ENCODE data around the gene CWC25. TPM values are rescaled to one million over a fixed set of nuclear protein-coding genes. Genes with fewer than 3 reads are reported as not detected.
A peak's percentile ranks its signal among the peaks of the same experiment; 100 is the strongest.

The CWC25 gene
- polyA plus RNA-seq, 1 experiment: 15.3 TPM

DNA sequence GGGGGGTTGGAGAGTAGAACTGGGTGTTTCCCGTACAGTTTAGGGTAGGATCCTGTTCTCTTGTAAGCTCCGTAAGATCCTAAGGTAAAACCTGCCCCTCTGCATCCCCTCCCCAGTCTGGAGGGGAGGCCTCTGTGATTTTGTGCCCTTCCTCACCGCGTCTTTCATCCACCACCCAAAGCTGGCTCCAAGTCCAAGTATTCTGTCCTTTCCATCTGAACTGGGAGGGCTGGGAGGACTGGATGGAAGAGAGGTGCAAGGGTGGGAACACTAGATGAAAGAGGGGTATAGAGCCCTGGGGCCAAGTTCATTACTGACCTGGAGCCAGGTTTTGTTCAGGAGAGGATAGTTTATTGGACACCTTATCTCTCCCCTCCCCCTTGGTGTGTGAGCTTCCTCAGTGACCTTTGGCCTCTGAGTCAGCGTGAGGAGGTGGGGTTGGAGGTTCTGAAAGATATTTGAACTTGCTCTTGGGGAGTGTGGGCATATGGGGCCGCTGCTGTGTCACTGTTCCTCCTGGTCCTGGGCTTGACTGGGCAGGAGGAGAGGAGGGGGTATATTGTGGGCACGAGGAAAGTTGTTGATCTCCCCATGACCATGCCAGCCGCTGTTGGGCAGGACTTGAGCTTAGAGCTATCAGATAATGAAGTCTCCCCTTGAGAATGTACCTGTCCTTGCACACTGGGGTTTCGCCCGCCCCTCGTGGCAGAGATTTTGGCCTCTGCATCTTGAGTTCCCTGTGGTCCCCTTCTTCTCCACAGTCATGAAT is 46.3 kb upstream of the CWC25 start:
- ChIA-PET CTCF (interaction anchor here (0.5 kb wide), 1 partner anchor 26 kb away, joined by 4 read pairs; no protein-coding TSS in a partner anchor), POLR2A (interaction anchor here (0.8 to 6.5 kb wide), 9 partner anchors 8 to 282 kb away, joined by 3 to 74 read pairs (median 5); partner anchors contain the start of genes LASP1NB, PIP4K2B and RPL23)
- no peaks in the 10 kb centered on the region for H3K27me3 ChIP-seq (ENCODE audit: control insufficient read depth, insufficient read depth, low read length)
- no peak for DNase-seq (ENCODE audit: low read depth, low spot score)
- H3K4me3 ChIP-seq (ENCODE audit: low read depth, low read length): peak overlapping the region; percentile 98
- H3K27ac ChIP-seq (ENCODE audit: low read depth, low read length): peak overlapping the region; percentile 47
- TF ChIP-seq, protein P1, sequence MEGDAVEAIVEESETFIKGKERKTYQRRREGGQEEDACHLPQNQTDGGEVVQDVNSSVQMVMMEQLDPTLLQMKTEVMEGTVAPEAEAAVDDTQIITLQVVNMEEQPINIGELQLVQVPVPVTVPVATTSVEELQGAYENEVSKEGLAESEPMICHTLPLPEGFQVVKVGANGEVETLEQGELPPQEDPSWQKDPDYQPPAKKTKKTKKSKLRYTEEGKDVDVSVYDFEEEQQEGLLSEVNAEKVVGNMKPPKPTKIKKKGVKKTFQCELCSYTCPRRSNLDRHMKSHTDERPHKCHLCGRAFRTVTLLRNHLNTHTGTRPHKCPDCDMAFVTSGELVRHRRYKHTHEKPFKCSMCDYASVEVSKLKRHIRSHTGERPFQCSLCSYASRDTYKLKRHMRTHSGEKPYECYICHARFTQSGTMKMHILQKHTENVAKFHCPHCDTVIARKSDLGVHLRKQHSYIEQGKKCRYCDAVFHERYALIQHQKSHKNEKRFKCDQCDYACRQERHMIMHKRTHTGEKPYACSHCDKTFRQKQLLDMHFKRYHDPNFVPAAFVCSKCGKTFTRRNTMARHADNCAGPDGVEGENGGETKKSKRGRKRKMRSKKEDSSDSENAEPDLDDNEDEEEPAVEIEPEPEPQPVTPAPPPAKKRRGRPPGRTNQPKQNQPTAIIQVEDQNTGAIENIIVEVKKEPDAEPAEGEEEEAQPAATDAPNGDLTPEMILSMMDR (IDR thresholded peaks at IDR 0.05; ENCODE audit: low read depth, low read length): no peak
- H3K9me3 ChIP-seq (ENCODE audit: control insufficient read depth, insufficient read depth, low read length): no peaks in the 10 kb centered on the region; the same call in 1 of the 2 replicates

DNA sequence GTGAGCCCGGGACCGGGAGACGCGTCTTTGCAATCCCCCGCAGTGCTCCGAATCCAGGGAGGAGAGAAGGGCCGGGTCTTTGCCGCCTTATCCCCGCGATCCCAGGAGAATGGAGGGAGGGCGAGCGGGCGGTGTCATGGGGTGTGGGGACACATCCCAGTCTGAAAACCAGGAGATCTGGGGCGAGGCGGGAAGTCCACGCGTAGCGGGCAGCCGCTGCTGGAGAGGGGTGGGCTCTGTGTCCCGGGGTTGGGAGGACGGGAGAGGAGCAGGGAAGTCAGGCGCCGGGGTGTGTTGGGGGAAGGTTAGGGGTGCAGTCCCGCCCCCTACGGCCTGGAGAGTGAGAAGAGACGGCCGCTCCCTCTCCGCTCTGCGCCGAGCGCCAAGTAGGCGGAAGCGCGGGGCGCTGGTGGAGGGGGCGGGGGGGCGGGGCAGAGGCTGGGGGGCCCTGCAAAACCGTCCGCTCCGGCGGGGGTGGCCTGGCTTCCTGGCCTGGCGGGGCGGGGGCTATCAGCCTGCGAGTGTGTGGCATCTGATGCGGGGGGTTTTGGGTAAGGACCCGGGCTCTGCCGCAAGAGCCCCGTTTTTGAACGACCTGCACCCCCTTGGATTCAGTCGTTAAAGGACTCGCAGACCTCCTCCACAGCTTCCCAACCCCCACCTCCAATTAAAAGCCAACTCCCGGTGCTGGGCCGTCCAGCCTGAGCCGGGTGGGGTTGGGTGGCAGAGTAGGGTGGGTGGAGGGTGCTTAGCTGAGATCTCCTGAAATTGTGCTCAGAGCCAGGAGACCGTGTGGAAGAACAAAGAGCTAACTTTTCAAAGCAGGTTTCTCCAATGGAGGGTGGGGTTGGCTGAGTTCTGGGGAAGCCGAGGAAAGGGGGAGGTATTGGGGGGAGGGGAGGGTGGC is 45.4 kb upstream of the CWC25 start:
- no peaks in the 10 kb centered on the region for H3K27me3 ChIP-seq (ENCODE audit: control insufficient read depth, insufficient read depth, low read length)
- H3K4me3 ChIP-seq (ENCODE audit: low read depth, low read length): peak overlapping the region; percentile 98
- DNase-seq (ENCODE audit: low read depth, low spot score): no peak
- TF ChIP-seq, protein P1 (IDR thresholded peaks at IDR 0.05; ENCODE audit: low read depth, low read length): no peak
- H3K27ac ChIP-seq (ENCODE audit: low read depth, low read length): peak overlapping the region; percentile 93
- CTCF ChIA-PET: interaction anchor here (0.6 kb wide), 1 partner anchor 15 kb away, joined by 3 read pairs; no protein-coding TSS in a partner anchor
- POLR2A ChIA-PET: interaction anchor here (0.5 to 6.5 kb wide), 22 partner anchors 9 to 284 kb away, joined by 3 to 74 read pairs (median 6); partner anchors contain the start of genes LASP1NB, PIP4K2B and RPL23
- H3K9me3 ChIP-seq (ENCODE audit: control insufficient read depth, insufficient read depth, low read length): no peaks in the 10 kb centered on the region; the same call in 1 of the 2 replicates

DNA sequence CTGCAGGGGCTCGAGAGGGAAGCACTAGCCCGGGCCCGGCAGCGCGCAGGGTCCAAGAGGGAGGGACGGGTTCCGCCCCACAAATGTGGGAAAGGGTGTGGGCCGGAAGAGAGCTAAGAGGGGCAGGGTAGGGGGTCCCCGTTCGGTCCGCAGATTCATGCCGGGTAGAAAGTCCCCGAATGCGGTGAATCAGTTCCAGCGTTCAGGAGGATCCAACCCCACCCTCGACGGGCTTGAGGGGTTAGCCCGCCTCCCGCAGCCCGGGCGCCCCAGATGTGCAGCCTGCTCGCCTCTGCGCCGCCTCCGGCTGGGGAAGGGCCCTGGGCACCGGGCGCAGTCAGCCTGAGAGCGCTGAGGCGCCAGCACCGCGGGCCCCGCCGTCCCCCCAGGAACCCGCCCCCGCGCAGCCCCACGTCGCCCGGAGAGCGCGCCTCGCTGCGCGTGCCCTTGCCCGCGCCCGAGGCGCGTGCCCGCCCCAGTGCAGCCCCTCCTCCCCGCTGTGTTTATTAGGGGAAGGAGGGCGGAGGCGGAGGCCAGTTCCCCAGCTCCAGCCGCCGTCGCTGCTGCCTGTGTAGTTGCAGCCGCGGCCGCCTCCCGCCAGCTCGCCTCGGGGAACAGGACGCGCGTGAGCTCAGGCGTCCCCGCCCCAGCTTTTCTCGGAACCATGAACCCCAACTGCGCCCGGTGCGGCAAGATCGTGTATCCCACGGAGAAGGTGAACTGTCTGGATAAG is 44.6 kb upstream of the CWC25 start, which contains the start of gene LASP1:
Gene LASP1 (plus strand): TSS at position 533 of the 733 bp plus-strand sequence. CDS start 132 bp downstream, at position 665.
- no peaks in the 10 kb centered on the region; the same call in 1 of the 2 replicates for H3K9me3 ChIP-seq (ENCODE audit: control insufficient read depth, insufficient read depth, low read length)
- POLR2A ChIA-PET: interaction anchor here (0.7 to 6.5 kb wide), 22 partner anchors 8 to 736 kb away, joined by 3 to 74 read pairs (median 6); partner anchors contain the start of genes PIP4K2B, PLXDC1, PSMB3 and RPL19
- CTCF ChIA-PET: interaction anchor here (0.6 to 1.5 kb wide), 5 partner anchors 16 to 283 kb away, joined by 3 to 5 read pairs (median 3); partner anchors contain the start of gene RPL23
- peak within 1 kb of the TSS; percentile 96 for H3K27ac ChIP-seq (ENCODE audit: low read depth, low read length)
- TF ChIP-seq, protein P1 (IDR thresholded peaks at IDR 0.05; ENCODE audit: low read depth, low read length): no peak
- no peak for DNase-seq (ENCODE audit: low read depth, low spot score)
- peak within 1 kb of the TSS; percentile 98 for H3K4me3 ChIP-seq (ENCODE audit: low read depth, low read length)
- no peaks in the 10 kb centered on the region for H3K27me3 ChIP-seq (ENCODE audit: control insufficient read depth, insufficient read depth, low read length)

DNA sequence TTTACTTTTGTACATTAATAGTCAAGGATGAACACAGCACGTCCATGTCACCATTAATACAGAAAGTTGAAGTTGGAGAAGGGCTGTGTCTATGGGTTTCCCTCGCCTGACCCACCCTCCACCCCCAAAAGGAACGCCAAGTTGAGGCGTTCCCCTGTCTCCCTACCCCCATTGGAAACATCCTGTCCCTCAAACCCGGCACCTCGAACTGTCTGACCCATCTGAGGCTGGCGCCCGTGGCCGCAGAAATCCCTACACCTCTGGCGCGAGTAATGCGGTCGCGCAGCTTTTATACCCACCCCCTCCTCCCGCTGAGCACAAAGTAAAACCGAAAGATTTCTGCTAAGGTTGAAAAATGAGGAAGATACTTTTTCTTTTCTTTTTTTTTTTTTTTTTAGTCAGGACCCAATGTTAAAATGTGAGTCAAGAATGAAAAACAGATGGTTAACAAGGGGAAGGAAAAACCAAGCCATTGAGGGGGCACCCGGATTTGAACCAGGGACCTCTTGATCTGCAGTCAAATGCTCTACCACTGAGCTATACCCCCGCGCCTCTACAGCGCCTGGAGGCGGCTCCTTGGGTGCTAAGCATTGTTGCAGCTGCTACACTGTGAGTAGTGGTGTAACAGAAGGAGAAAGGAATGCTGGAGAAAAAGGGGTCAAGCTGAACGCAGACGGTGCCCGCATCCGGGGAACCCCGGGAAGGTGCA is 43.9 kb upstream of the CWC25 start:
- Histone ChIP-seq H3K9me3 (ENCODE audit: control insufficient read depth, insufficient read depth, low read length) (no peaks in the 10 kb centered on the region; the same call in 1 of the 2 replicates), H3K4me3 (ENCODE audit: low read depth, low read length) (peak overlapping the region; percentile 98), H3K27ac (ENCODE audit: low read depth, low read length) (peak overlapping the region; percentile 96), H3K27me3 (ENCODE audit: control insufficient read depth, insufficient read depth, low read length) (no peaks in the 10 kb centered on the region)
- ChIA-PET POLR2A (interaction anchor here (0.5 to 6.5 kb wide), 22 partner anchors 8 to 1379 kb away, joined by 3 to 74 read pairs (median 6); partner anchors contain the start of genes DUSP14, PIP4K2B, PLXDC1 and PSMB3), CTCF (interaction anchor here (0.6 to 1.5 kb wide), 4 partner anchors 12 to 284 kb away, joined by 3 to 5 read pairs (median 4); no protein-coding TSS in a partner anchor)
- TF ChIP-seq, protein P1 (IDR thresholded peaks at IDR 0.05; ENCODE audit: low read depth, low read length): peak; percentile 36
- DNase-seq (ENCODE audit: low read depth, low spot score): peak; percentile 77

Measured in AG04450 (cell line).